Measurements from ENCODE around the gene NOM1. TPM values are rescaled to one million over a fixed set of nuclear protein-coding genes. Genes with fewer than 3 reads are reported as not detected.
A peak's percentile ranks its signal among the peaks of the same experiment; 100 is the strongest.
"Not testable (repeated sequence)": the region's sequence is repeated elsewhere in the genome, so short reads cannot be mapped to it uniquely, and the experiment has no call there.

NOM1 gene
- total and polyA plus RNA-seq, 2 donors, result 9.3 to 10.6 TPM

DNA sequence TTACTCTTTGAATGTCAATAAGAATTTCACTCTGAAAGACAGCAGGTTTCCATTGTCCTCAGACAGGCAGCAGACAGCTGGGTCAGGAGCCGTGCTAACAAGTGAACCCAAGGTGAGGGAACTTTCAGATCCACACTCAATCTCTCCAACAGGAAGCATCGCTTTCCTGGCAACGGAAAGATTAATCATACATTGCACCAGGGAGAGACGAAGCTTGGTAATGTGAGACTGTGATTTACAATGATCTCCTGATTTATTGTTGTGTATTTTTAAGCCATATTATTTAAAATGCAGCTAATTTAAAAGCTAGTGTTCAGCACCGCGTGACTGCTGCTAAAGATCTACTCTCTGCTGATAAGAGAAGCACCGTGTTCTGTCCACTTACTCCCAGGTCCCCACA is 17.5 kb upstream of the NOM1 start:
- H3K9me3 ChIP-seq (ENCODE audit: control insufficient read depth in 2 of 2, insufficient read depth in 1 of 2, low read length in 1 of 2), result no peaks in the 10 kb centered on the region
- no peak overlapping the region for H3K4me3 ChIP-seq (ENCODE audit: low read length in 2 of 2)
- H3K27me3 ChIP-seq (ENCODE audit: control insufficient read depth in 2 of 2, insufficient read depth in 1 of 2, low read length in 1 of 2), result peaks cover 0 to 15% of the 10 kb centered on the region in 2 donors
- WGBS, result 18% methylated on average over 7 of the region's 7 CpGs
- no peak for DNase-seq (ENCODE audit: low read depth in 6 of 9, low spot score in 9 of 9)
- peak overlapping the region in 1 of 2 donors; percentile 22 for H3K27ac ChIP-seq (ENCODE audit: low read depth in 1 of 2, low read length in 1 of 2)
- H3K36me3 ChIP-seq (ENCODE audit: control insufficient read depth in 2 of 2, insufficient read depth in 2 of 2, low read length in 1 of 2), result no peaks in the 10 kb centered on the region
- no peaks in the 10 kb centered on the region for H3K4me1 ChIP-seq (ENCODE audit: control insufficient read depth in 2 of 2, insufficient read depth in 2 of 2, low read length in 2 of 2)

DNA sequence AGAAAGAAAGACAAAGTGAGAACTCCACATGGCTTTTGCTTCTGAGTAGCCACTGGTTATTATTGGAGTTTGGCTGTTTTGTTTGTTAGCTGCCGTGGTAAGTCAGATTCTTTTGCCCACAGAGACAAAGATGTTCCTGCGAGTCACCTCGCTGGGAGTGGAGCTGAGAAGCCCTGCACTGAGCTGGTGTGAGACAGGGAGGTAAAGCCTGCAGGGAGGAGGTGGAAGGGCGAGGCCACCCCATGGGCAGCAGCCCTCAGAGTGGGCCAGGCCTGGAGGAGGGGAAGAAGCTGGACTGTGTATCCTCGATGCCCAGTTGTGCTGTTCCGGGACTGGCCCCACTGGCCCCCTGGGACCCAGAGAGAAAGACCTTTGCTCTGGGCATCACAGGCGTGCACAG is 14.3 kb upstream of the NOM1 start:
- WGBS, result 95% methylated on average over 7 of the region's 7 CpGs

DNA sequence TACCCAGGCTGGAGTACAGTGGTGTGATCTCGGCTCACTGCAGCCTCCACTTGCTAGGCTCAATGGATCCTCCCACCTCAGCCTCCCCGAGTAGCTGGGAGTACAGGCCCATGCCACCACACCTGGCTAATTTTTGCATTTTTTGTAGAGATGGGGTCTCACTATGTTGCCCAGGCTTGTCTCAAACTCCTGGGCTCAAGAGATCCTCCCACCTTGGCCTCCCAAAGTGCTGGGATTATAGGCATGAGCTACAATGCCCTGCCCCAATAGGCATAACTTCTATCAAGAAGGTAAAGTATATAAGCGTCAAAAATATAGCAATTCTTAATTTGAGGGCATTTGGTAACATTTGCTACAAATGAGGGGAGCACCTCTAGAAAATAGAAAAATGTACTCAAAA is 12.7 kb upstream of the NOM1 start:
- H3K36me3 ChIP-seq (ENCODE audit: control insufficient read depth in 2 of 2, insufficient read depth in 2 of 2, low read length in 1 of 2); H3K4me1 ChIP-seq (ENCODE audit: control insufficient read depth in 2 of 2, insufficient read depth in 2 of 2, low read length in 2 of 2); H3K27me3 ChIP-seq (ENCODE audit: control insufficient read depth in 2 of 2, insufficient read depth in 1 of 2, low read length in 1 of 2); DNase-seq (ENCODE audit: low read depth in 6 of 9, low spot score in 9 of 9); H3K27ac ChIP-seq (ENCODE audit: low read depth in 1 of 2, low read length in 1 of 2); H3K4me3 ChIP-seq (ENCODE audit: low read length in 2 of 2): not testable (repeated sequence)
- H3K9me3 ChIP-seq (ENCODE audit: control insufficient read depth in 2 of 2, insufficient read depth in 1 of 2, low read length in 1 of 2), result peaks cover 5 to 19% of the 10 kb centered on the region in 2 donors
- WGBS, result 94% methylated on average over 3 of the region's 3 CpGs

More for the DNA sequence above, 14.3 kb upstream of the NOM1 start:
- Histone ChIP-seq H3K4me3 (ENCODE audit: low read length in 2 of 2) (no peak overlapping the region), H3K27me3 (ENCODE audit: control insufficient read depth in 2 of 2, insufficient read depth in 1 of 2, low read length in 1 of 2) (peaks cover 0 to 9% of the 10 kb centered on the region in 2 donors), H3K27ac (ENCODE audit: low read depth in 1 of 2, low read length in 1 of 2) (no peak overlapping the region), H3K4me1 (ENCODE audit: control insufficient read depth in 2 of 2, insufficient read depth in 2 of 2, low read length in 2 of 2) (no peaks in the 10 kb centered on the region), H3K36me3 (ENCODE audit: control insufficient read depth in 2 of 2, insufficient read depth in 2 of 2, low read length in 1 of 2) (no peaks in the 10 kb centered on the region), H3K9me3 (ENCODE audit: control insufficient read depth in 2 of 2, insufficient read depth in 1 of 2, low read length in 1 of 2) (peaks cover 0 to 4% of the 10 kb centered on the region in 2 donors)
- DNase-seq (ENCODE audit: low read depth in 6 of 9, low spot score in 9 of 9), result no peak

DNA sequence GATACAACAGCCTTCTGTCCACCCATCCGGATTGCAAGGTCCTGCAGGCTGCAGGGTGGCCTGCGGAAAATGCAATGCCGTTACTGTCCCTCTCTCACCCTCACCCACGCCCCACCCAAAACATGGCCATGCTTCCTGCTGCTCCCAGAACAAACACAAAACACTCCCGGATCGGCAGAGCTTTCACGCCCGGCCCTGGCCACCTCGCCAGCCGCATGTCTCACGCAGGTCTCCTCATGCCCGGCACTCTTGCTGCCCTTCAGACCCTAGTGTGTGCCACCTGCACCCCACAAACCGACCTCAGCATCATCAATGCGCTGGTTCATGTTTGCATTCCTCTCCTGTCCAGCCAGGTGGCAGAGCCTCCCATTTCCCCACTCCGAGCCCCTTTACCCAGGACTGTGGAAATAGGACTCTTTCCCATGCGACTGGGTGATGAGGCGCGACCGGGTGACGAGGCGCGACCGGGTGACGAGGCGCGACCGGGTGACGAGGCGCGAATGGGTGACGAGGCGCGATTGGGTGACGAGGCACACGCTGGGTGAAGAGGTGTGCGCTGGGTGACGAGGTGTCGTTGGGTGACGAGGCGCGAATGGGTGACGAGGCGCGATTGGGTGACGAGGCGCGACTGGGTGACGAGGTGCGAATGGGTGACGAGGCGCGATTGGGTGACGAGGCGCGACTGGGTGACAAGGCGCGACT is 8.9 kb upstream of the NOM1 start:
- no peak for DNase-seq (ENCODE audit: low read depth in 6 of 9, low spot score in 9 of 9)
- Histone ChIP-seq H3K4me1 (ENCODE audit: control insufficient read depth in 2 of 2, insufficient read depth in 2 of 2, low read length in 2 of 2) (no peaks in the 10 kb centered on the region), H3K4me3 (ENCODE audit: low read length in 2 of 2) (no peak overlapping the region), H3K27ac (ENCODE audit: low read depth in 1 of 2, low read length in 1 of 2) (no peak overlapping the region), H3K27me3 (ENCODE audit: control insufficient read depth in 2 of 2, insufficient read depth in 1 of 2, low read length in 1 of 2) (peaks cover 13 to 38% of the 10 kb centered on the region in 2 donors), H3K9me3 (ENCODE audit: control insufficient read depth in 2 of 2, insufficient read depth in 1 of 2, low read length in 1 of 2) (peaks cover 6 to 24% of the 10 kb centered on the region in 2 donors), H3K36me3 (ENCODE audit: control insufficient read depth in 2 of 2, insufficient read depth in 2 of 2, low read length in 1 of 2) (no peaks in the 10 kb centered on the region)
- WGBS, result 98% methylated on average over 57 of the region's 57 CpGs

DNA sequence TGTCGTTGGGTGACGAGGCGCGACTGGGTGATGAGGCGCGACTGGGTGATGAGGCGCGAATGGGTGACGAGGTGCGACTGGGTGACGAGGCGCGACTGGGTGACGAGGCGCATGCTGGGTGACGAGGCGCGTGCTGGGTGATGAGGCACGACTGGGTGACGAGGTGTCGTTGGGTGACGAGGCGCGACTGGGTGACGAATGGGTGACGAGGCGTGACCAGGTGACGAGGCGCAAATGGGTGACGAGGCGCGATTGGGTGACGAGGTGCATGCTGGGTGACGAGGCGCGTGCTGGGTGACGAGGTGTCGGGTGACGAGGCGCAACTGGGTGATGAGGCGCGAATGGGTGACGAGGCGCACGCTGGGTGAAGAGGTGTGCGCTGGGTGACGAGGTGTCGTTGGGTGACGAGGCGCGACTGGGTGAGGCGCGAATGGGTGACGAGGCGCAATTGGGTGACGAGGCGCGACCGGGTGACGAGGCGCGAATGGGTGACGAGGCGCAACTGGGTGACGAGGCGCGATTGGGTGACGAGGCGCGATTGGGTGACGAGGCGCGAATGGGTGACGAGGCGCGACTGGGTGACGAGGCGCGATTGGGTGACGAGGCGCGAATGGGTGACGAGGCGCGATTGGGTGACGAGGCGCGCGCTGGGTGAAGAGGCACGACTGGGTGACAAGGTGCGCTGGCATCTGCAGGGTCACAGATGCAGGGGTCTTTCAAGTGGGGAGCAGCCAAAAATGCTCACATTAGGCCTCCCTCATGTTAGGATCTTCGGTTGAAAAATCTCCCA is 7.9 kb upstream of the NOM1 start:
- peaks cover 16 to 44% of the 10 kb centered on the region in 2 donors for H3K27me3 ChIP-seq (ENCODE audit: control insufficient read depth in 2 of 2, insufficient read depth in 1 of 2, low read length in 1 of 2)
- H3K4me1 ChIP-seq (ENCODE audit: control insufficient read depth in 2 of 2, insufficient read depth in 2 of 2, low read length in 2 of 2), result no peaks in the 10 kb centered on the region
- no peak for DNase-seq (ENCODE audit: low read depth in 6 of 9, low spot score in 9 of 9)
- no peaks in the 10 kb centered on the region for H3K36me3 ChIP-seq (ENCODE audit: control insufficient read depth in 2 of 2, insufficient read depth in 2 of 2, low read length in 1 of 2)
- no peak overlapping the region for H3K27ac ChIP-seq (ENCODE audit: low read depth in 1 of 2, low read length in 1 of 2)
- H3K4me3 ChIP-seq (ENCODE audit: low read length in 2 of 2), result no peak overlapping the region
- H3K9me3 ChIP-seq (ENCODE audit: control insufficient read depth in 2 of 2, insufficient read depth in 1 of 2, low read length in 1 of 2), result peaks cover 6 to 24% of the 10 kb centered on the region in 2 donors
- 98% methylated on average over 92 of the region's 92 CpGs for WGBS

DNA sequence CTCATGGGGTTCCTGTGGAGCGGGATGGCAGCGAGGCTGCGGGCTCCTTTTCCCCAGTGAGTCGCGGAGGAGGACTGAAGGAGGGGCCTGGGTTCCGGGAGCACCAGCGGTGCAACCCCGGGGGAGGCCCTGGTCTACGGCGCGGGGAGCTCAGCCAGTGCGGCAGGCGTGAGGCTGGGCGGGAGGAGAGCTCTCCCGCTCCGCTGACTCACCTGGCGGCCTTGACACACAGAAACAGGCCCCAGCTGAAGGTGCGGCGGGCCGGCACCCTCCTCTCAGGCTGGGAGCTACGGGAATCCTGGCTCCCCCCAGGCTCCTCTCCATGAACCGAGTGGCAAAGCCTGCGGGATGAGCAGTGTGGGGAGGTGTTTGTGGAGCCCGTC is 6.8 kb upstream of the NOM1 start:
- H3K27ac ChIP-seq (ENCODE audit: low read depth in 1 of 2, low read length in 1 of 2), result no peak overlapping the region
- H3K4me1 ChIP-seq (ENCODE audit: control insufficient read depth in 2 of 2, insufficient read depth in 2 of 2, low read length in 2 of 2), result no peaks in the 10 kb centered on the region
- no peak overlapping the region for H3K4me3 ChIP-seq (ENCODE audit: low read length in 2 of 2)
- DNase-seq (ENCODE audit: low read depth in 6 of 9, low spot score in 9 of 9), result no peak
- peaks cover 6 to 24% of the 10 kb centered on the region in 2 donors for H3K9me3 ChIP-seq (ENCODE audit: control insufficient read depth in 2 of 2, insufficient read depth in 1 of 2, low read length in 1 of 2)
- WGBS, result 30% methylated on average over 24 of the region's 24 CpGs
- no peaks in the 10 kb centered on the region for H3K36me3 ChIP-seq (ENCODE audit: control insufficient read depth in 2 of 2, insufficient read depth in 2 of 2, low read length in 1 of 2)
- H3K27me3 ChIP-seq (ENCODE audit: control insufficient read depth in 2 of 2, insufficient read depth in 1 of 2, low read length in 1 of 2), result peaks cover 19 to 51% of the 10 kb centered on the region in 2 donors

DNA sequence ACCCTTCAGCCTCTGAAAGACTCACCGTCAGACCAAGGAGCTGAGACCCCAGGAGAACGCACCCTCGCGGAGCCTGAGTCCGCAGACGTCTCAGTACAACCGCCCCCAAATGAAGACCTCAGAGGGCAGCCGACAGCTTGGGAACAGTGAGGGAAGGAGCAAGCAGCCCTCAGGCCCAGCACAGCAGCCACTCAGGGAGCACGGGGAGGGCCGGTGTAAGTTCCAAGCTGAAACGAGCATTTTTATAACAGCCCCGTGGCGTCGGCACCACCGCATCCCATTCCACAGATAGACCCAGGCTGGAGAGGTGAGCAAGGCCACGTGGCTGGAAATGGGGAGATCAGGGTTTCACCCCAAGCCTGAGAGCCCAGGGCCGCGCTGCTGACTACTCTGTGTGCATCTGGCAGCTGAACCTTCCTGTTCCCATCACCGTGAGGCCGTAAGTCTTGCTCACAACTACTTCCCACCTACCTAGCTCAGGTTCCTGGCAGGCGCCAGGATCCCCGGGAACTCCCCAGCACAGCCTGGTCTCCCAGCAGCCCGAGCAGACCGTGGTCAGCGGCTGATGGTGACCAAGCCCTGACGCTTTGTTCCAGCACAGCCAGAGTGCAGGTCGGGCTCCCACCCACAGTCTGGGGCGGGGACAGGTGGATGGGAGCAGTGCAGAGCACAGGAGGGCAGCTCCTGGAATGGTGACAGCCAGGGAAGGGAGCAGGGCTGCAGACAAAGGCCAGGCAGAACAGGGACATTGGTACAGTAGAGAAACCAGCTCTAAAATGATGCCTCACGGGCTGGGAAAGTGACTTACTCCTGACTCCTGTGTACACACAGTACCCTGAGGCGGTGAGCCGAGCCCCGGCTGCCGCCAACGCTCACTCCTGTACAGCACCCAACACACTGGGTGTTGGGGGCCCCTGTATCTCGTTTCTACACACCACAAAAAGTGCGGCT is 6.1 kb upstream of the NOM1 start:
- Histone ChIP-seq H3K9me3 (ENCODE audit: control insufficient read depth in 2 of 2, insufficient read depth in 1 of 2, low read length in 1 of 2) (peaks cover 6 to 24% of the 10 kb centered on the region in 2 donors), H3K4me1 (ENCODE audit: control insufficient read depth in 2 of 2, insufficient read depth in 2 of 2, low read length in 2 of 2) (no peaks in the 10 kb centered on the region), H3K4me3 (ENCODE audit: low read length in 2 of 2) (no peak overlapping the region), H3K36me3 (ENCODE audit: control insufficient read depth in 2 of 2, insufficient read depth in 2 of 2, low read length in 1 of 2) (no peaks in the 10 kb centered on the region), H3K27me3 (ENCODE audit: control insufficient read depth in 2 of 2, insufficient read depth in 1 of 2, low read length in 1 of 2) (peaks cover 23 to 57% of the 10 kb centered on the region in 2 donors), H3K27ac (ENCODE audit: low read depth in 1 of 2, low read length in 1 of 2) (no peak overlapping the region)
- 32% methylated on average over 36 of the region's 36 CpGs for WGBS
- DNase-seq (ENCODE audit: low read depth in 6 of 9, low spot score in 9 of 9), result no peak

DNA sequence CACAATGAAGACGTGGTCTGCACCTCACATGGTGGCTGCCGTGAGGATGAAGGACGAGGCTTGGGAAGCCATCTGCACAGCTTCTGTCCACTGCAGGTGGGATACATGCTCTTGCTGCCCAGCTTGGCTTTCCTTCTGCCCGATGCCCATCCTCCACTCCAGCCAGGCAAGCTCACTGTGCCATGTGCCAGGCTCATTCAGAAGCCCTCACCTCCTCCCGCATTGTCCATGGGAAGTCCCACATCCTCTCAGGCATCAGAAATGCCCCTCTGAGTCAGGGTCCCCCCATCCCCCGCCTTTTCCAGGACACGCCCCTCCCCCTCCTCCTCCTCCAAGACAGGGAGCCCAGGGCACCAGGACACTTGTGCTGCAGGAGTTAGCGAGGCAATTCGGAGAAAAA is 4.6 kb upstream of the NOM1 start:
- Histone ChIP-seq H3K9me3 (ENCODE audit: control insufficient read depth in 2 of 2, insufficient read depth in 1 of 2, low read length in 1 of 2) (peaks cover 6 to 26% of the 10 kb centered on the region in 2 donors), H3K4me3 (ENCODE audit: low read length in 2 of 2) (no peak overlapping the region), H3K27ac (ENCODE audit: low read depth in 1 of 2, low read length in 1 of 2) (no peak overlapping the region), H3K4me1 (ENCODE audit: control insufficient read depth in 2 of 2, insufficient read depth in 2 of 2, low read length in 2 of 2) (no peaks in the 10 kb centered on the region), H3K27me3 (ENCODE audit: control insufficient read depth in 2 of 2, insufficient read depth in 1 of 2, low read length in 1 of 2) (peaks cover 27 to 64% of the 10 kb centered on the region in 2 donors), H3K36me3 (ENCODE audit: control insufficient read depth in 2 of 2, insufficient read depth in 2 of 2, low read length in 1 of 2) (no peaks in the 10 kb centered on the region)
- no peak for DNase-seq (ENCODE audit: low read depth in 6 of 9, low spot score in 9 of 9)
- 62% methylated on average over 9 of the region's 9 CpGs for WGBS

Measured in thymus (tissue), 11 donors.